T-helper 2 cell treated with Interferon-gamma antibody and Interleukin-4, amounts not matched to agents 5 μg/mL and 100 μg/mL, for 36 hours (primary cell): ENCODE data around the gene HNRNPR.
"Not testable (repeated sequence)": the region's sequence is repeated elsewhere in the genome, so short reads cannot be mapped to it uniquely, and the experiment has no call there.

Source experiments
- DNase-seq: peaks from one replicate; pipeline ENCODE4 v3.0.0; 2021; ENCODE audit warnings: low spot score
- H3K27ac Mint-ChIP-seq: one replicate; pipeline ENCODE4 v1.8.0; 2021; ENCODE audit warnings: mild to moderate bottlenecking, mixed read lengths
- H3K27me3 Mint-ChIP-seq: one replicate; pipeline ENCODE4 v1.8.0; 2021; ENCODE audit warnings: low read depth, mixed read lengths
- H3K36me3 Mint-ChIP-seq: one replicate; pipeline ENCODE4 v1.8.0; 2021; ENCODE audit warnings: low read depth, mixed read lengths
- H3K4me1 Mint-ChIP-seq: one replicate; pipeline ENCODE4 v1.8.0; 2021; ENCODE audit warnings: low read depth, mixed read lengths
- H3K4me3 Mint-ChIP-seq: one replicate; pipeline ENCODE4 v1.8.0; 2022; ENCODE audit warnings: mild to moderate bottlenecking, moderate library complexity, mixed read lengths
- H3K9me3 Mint-ChIP-seq: one replicate; pipeline ENCODE4 v1.8.0; 2021; ENCODE audit warnings: mixed read lengths

HNRNPR gene

DNA sequence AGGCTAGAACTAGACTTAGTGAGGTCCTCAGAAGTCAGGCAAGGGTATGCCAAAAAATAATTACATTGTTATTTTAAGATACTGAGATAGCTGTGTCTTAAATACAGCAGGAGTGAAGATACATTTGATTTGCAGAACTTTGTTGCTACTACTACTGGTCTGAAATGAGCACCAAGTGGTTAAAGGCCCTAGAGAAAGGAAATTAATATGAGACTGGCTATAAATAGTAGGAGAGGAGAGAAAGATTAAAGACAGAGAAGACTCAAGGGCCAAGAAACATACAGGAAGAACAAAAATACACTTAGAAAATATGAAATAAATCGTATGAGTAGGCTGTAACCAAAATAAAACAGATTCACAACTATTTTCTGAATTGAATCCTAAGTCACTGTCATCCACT, 21.3 kb downstream of the HNRNPR start:
- H3K4me1 Mint-ChIP-seq, result peaks cover 11% of the 10 kb centered on the region
- no peak overlapping the region for H3K4me3 Mint-ChIP-seq
- no peaks in the 10 kb centered on the region for H3K9me3 Mint-ChIP-seq
- no peak for DNase-seq
- no peaks in the 10 kb centered on the region for H3K27me3 Mint-ChIP-seq
- H3K36me3 Mint-ChIP-seq, result peaks cover 59% of the 10 kb centered on the region
- H3K27ac Mint-ChIP-seq, result no peak overlapping the region

DNA sequence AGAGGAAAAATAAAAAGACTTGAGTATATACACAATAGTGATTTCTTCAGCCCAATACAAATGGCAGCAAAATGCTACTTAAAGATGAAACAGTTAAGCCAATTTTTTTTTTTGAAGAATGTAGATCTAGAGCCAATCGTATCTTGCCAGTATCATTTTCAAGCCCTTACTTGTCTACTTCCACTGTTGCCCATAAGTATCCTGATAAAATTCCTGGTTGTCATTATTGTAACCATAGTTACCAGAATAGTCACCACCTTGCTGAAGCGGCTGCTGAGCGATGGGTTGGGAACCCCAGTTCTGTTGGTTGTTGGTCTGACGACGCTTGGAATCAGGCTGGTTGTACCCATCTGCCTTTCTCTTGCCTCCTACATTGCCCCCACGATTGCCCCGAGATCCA, 33.8 kb downstream of the HNRNPR start:
- H3K9me3 Mint-ChIP-seq, H3K27ac Mint-ChIP-seq, DNase-seq, H3K4me3 Mint-ChIP-seq, H3K27me3 Mint-ChIP-seq: not testable (repeated sequence)
- Mint-ChIP-seq H3K4me1 (peaks cover 12% of the 10 kb centered on the region), H3K36me3 (peaks cover 56% of the 10 kb centered on the region)

DNA sequence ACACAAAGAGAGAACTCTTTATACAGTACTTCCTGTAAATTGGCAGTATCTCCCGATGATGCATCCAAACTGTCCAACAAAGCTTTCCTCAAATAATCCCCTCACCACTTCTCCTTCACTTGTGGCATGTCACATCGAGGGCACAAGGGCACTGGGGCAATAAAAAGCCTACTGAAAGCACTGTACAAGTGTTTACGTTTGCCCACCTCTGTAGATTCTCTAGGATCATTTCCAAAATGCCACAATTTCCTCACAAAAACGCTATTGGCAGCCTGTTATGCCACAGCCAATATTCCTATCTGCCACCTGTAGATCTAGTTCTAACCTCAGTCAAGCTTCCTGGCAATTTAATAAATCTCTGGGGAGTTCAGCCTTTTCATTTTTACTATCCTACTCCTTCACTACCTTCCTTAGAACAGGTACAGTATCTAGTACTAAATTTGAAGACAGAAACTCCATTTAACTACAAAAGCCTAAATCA, 39.9 kb downstream of the HNRNPR start:
- peaks cover 45% of the 10 kb centered on the region for H3K36me3 Mint-ChIP-seq

GRCh38 chr1:23303524-23303923, 40.6 kb downstream of the HNRNPR start:
- no peak overlapping the region for H3K27ac Mint-ChIP-seq
- H3K36me3 Mint-ChIP-seq, result peaks cover 41% of the 10 kb centered on the region

More for the DNA sequence above, 39.9 kb downstream of the HNRNPR start:
- Mint-ChIP-seq H3K27me3 (no peaks in the 10 kb centered on the region), H3K4me1 (no peaks in the 10 kb centered on the region), H3K4me3 (no peak overlapping the region), H3K9me3 (no peaks in the 10 kb centered on the region), H3K27ac (no peak overlapping the region)
- no peak for DNase-seq

DNA sequence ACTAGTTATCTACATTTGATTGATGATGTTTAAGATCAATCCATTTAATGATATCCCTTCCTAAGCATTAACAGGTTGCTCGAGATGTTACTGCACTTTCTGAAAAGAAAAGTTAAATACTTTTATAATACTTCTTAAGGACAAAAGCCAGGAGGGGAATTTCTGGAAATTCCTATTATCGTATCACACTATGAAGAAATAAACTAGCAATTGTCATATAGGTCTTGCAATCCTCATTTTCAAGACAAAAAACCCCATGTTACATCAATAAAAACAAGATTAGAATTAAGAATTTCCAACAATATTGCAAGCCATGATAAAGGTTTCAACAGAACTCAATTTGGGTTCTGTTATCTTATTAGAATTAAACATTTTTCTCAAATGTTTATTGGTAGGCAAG, 47.2 kb downstream of the HNRNPR start:
- Mint-ChIP-seq H3K36me3 (peaks cover 33% of the 10 kb centered on the region), H3K27ac (no peak overlapping the region), H3K27me3 (no peaks in the 10 kb centered on the region), H3K9me3 (no peaks in the 10 kb centered on the region), H3K4me1 (no peaks in the 10 kb centered on the region), H3K4me3 (no peak overlapping the region)
- no peak for DNase-seq

More at GRCh38 chr1:23303524-23303923, 40.6 kb downstream of the HNRNPR start:
- H3K4me3 Mint-ChIP-seq, result no peak overlapping the region
- H3K9me3 Mint-ChIP-seq, result no peaks in the 10 kb centered on the region
- DNase-seq, result no peak
- H3K4me1 Mint-ChIP-seq, result no peaks in the 10 kb centered on the region
- H3K27me3 Mint-ChIP-seq, result no peaks in the 10 kb centered on the region

- peaks cover 23% of the 10 kb centered on the region for H3K36me3 Mint-ChIP-seq
- peak overlapping the region; percentile 11 for H3K27ac Mint-ChIP-seq
- H3K4me1 Mint-ChIP-seq, result peaks cover 1% of the 10 kb centered on the region
- no peaks in the 10 kb centered on the region for H3K9me3 Mint-ChIP-seq
- no peak for DNase-seq
- H3K4me3 Mint-ChIP-seq, result no peak overlapping the region
- H3K27me3 Mint-ChIP-seq, result no peaks in the 10 kb centered on the region
Measured at GRCh38 chr1:23291706-23292105, 52.4 kb downstream of the HNRNPR start.

DNA sequence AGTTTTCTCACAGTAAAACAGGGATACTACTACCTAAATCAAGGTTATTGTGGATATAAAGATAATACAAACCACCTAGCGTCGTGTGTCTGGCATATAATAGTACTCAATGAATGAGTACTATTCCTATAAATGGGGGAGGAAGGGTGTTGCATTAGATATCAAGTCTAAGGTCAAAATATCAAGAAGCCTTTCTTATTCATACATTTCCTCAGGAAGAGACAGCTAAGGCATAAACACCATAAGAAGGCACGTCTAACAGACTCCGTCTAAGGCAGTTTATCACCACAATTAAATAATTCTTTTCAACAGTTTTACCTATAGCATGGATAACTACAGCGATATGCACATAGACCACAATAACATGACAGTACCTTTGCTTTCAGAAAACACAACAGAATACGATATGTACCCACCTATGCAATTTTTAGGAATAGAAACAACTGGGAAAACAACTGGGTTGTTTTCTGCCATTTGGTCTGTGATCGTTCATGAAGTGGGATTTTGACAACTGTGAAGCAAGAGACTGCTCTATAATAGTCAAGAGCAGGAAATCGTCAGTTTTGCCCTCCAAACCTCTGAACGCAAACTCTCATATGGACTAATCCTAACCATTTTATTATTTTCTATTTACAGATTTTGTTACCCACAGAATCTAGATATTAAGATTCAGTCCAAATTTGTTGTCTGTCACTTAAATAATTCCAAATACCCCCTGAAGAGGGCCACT, 53.1 kb downstream of the HNRNPR start:
- Mint-ChIP-seq H3K27ac (no peak overlapping the region), H3K4me1 (peaks cover 1% of the 10 kb centered on the region), H3K9me3 (no peaks in the 10 kb centered on the region), H3K4me3 (no peak overlapping the region), H3K27me3 (no peaks in the 10 kb centered on the region), H3K36me3 (peaks cover 28% of the 10 kb centered on the region)
- no peak for DNase-seq

DNA sequence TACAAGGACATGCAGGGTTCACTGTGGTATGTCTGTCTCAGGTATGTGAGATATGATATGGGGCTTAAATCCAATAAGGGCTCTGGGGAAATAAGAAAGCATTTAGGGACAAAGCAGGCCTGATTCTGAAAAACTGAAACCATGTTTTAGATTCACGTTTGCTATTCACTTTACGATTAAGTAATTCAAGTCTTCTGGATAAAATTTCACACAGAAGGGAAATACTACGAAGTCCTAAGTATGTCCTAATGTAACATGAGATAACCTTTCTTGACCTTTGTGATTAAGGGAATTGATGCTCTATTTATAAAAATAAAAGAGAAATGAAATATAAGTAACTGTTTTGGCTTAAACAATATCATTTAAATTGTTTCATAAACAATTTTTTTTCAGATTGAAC, 55.4 kb downstream of the HNRNPR start:
- no peaks in the 10 kb centered on the region for H3K9me3 Mint-ChIP-seq
- no peak for DNase-seq
- H3K4me1 Mint-ChIP-seq, result peaks cover 1% of the 10 kb centered on the region
- no peak overlapping the region for H3K4me3 Mint-ChIP-seq
- H3K27ac Mint-ChIP-seq, result no peak overlapping the region
- H3K36me3 Mint-ChIP-seq, result peaks cover 26% of the 10 kb centered on the region
- H3K27me3 Mint-ChIP-seq, result no peaks in the 10 kb centered on the region

DNA sequence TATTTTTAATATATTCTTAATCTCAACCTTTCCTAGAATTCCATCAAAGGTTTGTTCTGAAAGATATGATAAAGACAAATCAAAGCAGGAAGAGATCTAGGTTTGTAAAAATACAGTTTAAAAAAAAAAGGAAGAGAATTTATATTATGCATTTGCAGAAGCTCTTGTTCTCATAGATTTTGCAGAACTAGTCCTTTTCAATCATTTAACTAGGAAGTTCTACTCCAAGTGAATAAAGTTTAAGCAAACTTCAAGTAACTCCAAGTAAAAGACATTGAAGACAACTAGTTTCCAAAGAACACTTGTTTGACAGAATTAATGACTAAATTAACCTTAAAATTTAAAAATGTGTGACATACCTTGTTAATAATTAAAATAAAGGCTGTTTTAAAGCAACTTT, 55.9 kb downstream of the HNRNPR start:
- no peaks in the 10 kb centered on the region for H3K27me3 Mint-ChIP-seq
- DNase-seq, result no peak
- peaks cover 27% of the 10 kb centered on the region for H3K36me3 Mint-ChIP-seq
- H3K27ac Mint-ChIP-seq, result no peak overlapping the region
- H3K4me3 Mint-ChIP-seq, result no peak overlapping the region
- peaks cover 1% of the 10 kb centered on the region for H3K4me1 Mint-ChIP-seq
- H3K9me3 Mint-ChIP-seq, result no peaks in the 10 kb centered on the region

GRCh38 chr1:23286401-23286800, 57.7 kb downstream of the HNRNPR start:
- Mint-ChIP-seq H3K27me3 (no peaks in the 10 kb centered on the region), H3K27ac (no peak overlapping the region), H3K36me3 (peaks cover 35% of the 10 kb centered on the region), H3K9me3 (no peaks in the 10 kb centered on the region), H3K4me1 (no peaks in the 10 kb centered on the region), H3K4me3 (no peak overlapping the region)
- no peak for DNase-seq

- Mint-ChIP-seq H3K36me3 (peaks cover 47% of the 10 kb centered on the region), H3K27ac (no peak overlapping the region)
Measured at GRCh38 chr1:23283667-23284602, 60.1 kb downstream of the HNRNPR start.

DNA sequence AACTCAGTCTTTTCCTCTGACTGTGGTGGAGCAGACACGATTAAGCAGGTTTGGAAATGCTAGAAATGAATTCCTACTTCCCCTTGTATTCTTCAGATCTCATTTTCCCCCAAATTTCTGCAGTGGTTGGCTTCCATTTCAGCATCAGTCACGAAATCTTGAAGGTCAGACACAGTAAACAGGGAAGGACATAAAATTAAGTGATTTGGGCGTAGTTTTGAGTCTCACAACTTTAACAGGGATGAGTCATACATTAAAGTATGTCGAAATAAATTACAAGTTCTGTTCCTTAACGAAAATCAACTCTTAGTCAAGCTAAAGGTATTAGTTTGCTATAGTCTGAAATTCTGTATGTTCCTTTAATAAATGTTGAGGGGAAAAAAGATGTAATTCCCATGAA, 61.1 kb downstream of the HNRNPR start:
- no peaks in the 10 kb centered on the region for H3K27me3 Mint-ChIP-seq
- H3K36me3 Mint-ChIP-seq, result peaks cover 44% of the 10 kb centered on the region
- no peak overlapping the region for H3K27ac Mint-ChIP-seq
- H3K4me3 Mint-ChIP-seq, result no peak overlapping the region
- H3K4me1 Mint-ChIP-seq, result no peaks in the 10 kb centered on the region
- no peaks in the 10 kb centered on the region for H3K9me3 Mint-ChIP-seq
- DNase-seq, result no peak

More at GRCh38 chr1:23283667-23284602, 60.1 kb downstream of the HNRNPR start:
- H3K4me3 Mint-ChIP-seq, result no peak overlapping the region
- no peaks in the 10 kb centered on the region for H3K27me3 Mint-ChIP-seq
- DNase-seq, result no peak
- no peaks in the 10 kb centered on the region for H3K9me3 Mint-ChIP-seq
- H3K4me1 Mint-ChIP-seq, result no peaks in the 10 kb centered on the region

DNA sequence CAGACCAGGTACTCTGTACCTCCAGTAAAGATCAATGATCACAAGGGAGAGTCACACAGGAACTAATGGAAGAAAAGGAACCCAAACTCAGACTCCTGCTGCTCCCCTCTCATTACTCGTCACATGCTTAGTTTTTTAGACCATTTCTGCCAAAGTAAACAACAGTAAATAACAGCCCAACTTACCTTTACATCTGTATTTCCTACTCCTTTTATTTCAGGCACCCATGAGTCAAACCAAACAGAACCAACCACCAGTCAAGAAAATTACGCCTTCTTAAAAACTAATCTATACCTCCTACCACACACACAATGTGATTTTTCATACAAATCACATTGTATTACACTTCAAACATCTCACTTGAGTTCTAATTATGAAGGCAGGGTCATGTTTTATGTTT, 65.4 kb downstream of the HNRNPR start:
- Mint-ChIP-seq H3K27ac (no peak overlapping the region), H3K27me3 (peaks cover 12% of the 10 kb centered on the region), H3K4me1 (no peaks in the 10 kb centered on the region), H3K4me3 (no peak overlapping the region), H3K9me3 (no peaks in the 10 kb centered on the region), H3K36me3 (peaks cover 24% of the 10 kb centered on the region)
- no peak for DNase-seq

GRCh38 chr1:23276531-23276930, 67.6 kb downstream of the HNRNPR start:
- Mint-ChIP-seq H3K36me3 (peaks cover 13% of the 10 kb centered on the region), H3K27me3 (peaks cover 14% of the 10 kb centered on the region), H3K9me3 (no peaks in the 10 kb centered on the region), H3K27ac (no peak overlapping the region), H3K4me1 (no peaks in the 10 kb centered on the region), H3K4me3 (no peak overlapping the region)
- DNase-seq, result no peak
